Stimulated activated effector memory CD8-positive, alpha-beta T cell treated with anti-CD3 and anti-CD28 coated beads, Interleukin-12 subunit alpha, Interleukin-12 subunit beta, amount 100 ng/mL, for 72 hours (primary cell): Measurements from ENCODE around the gene TMEM31.
"Not testable (repeated sequence)": the region's sequence is repeated elsewhere in the genome, so short reads cannot be mapped to it uniquely, and the experiment has no call there.

Experiments
- ATAC-seq: fragments of 150-1000 bp; cut with Tn5 transposase; 2 replicates; pipeline ENCODE4 v1.10.0; 2021
- DNase-seq, 2 donors: peaks; one replicate each; pipeline ENCODE4 v3.0.0; 2021 to 2022; ENCODE audit warnings: low spot score in 2 of 2
- H3K27ac Mint-ChIP-seq: one replicate; pipeline ENCODE4 v1.8.0; 2022; ENCODE audit warnings: mild to moderate bottlenecking, mixed read lengths
- H3K36me3 Mint-ChIP-seq: one replicate; pipeline ENCODE4 v1.8.0; 2022; ENCODE audit warnings: mild to moderate bottlenecking, mixed read lengths
- H3K4me1 Mint-ChIP-seq: one replicate; pipeline ENCODE4 v1.8.0; 2022; ENCODE audit warnings: mixed read lengths
- H3K4me3 Mint-ChIP-seq: one replicate; pipeline ENCODE4 v1.8.0; 2022; ENCODE audit warnings: mild to moderate bottlenecking, mixed read lengths
- H3K9me3 Mint-ChIP-seq: one replicate; pipeline ENCODE4 v1.8.0; 2022; ENCODE audit warnings: mixed read lengths

The TMEM31 gene

DNA sequence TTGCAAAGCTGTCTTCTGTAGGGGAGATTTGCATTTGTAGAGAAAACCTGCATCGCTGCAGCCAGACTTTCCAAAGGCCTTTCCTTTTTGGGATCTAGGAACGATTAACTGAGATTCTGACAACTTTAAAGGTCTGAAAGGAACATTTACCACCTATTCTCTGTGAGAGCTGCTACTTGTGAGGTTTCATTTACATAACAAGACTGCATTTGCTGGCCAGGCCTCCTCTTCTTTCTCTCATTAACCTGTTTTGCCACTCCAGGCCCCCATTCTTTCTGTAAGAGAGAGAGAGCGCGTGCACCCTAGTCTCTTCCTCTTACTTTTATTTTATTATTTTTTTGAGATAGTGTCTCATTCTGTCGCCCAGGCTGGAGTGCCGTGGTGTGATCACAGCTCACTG is 31.6 kb downstream of the TMEM31 start:
- Mint-ChIP-seq H3K36me3 (no peaks in the 10 kb centered on the region), H3K27ac (no peak overlapping the region), H3K4me1 (no peaks in the 10 kb centered on the region), H3K9me3 (no peaks in the 10 kb centered on the region), H3K4me3 (no peak overlapping the region)
- DNase-seq (no peak), ATAC-seq (no peak)

DNA sequence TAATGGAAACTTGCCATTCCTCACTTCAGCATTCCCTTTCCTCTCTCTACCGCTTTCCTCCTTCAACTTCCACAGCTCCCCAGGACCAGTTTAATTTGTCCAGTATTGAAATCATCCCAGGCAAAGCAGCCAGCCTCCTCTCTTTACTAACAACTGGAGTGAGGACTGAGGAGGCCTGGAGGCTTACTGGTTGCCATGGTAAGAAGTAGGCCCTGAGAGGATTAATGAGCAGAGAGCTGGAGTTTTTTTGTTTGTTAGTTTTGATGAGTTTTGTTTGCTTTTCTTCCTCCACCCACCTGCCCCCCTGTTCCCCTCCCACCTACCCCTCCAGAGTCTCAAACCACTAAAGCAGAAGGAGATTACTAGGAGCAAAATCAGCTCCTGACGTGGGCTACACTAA is 36.5 kb downstream of the TMEM31 start:
- no peak for ATAC-seq
- H3K36me3 Mint-ChIP-seq = no peaks in the 10 kb centered on the region
- H3K9me3 Mint-ChIP-seq = no peaks in the 10 kb centered on the region
- no peak for DNase-seq
- no peak overlapping the region for H3K4me3 Mint-ChIP-seq
- H3K27ac Mint-ChIP-seq = no peak overlapping the region
- no peaks in the 10 kb centered on the region for H3K4me1 Mint-ChIP-seq

DNA sequence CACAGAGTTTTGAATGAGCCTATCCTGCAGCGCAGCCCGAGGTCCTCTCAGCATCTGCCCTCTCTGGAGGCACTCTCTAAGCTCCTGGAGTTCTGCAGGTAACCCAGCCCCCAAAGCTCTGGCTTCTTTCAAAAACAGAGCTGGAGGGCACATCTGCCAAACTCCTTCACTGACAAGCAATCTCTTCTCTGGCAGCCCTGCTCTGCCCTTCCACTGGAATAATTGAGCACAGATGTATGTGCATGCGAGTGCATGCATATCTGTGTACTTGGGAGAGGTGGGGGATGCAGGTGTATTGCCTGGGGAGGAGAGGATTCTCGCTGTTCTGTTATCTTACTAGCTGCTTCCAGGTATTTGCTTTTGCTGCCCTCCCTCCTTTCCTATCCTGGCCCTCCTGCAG is 43.7 kb downstream of the TMEM31 start:
- Mint-ChIP-seq H3K9me3 (no peaks in the 10 kb centered on the region), H3K36me3 (no peaks in the 10 kb centered on the region), H3K4me1 (no peaks in the 10 kb centered on the region), H3K27ac (no peak overlapping the region), H3K4me3 (no peak overlapping the region)
- DNase-seq (no peak), ATAC-seq (no peak)

DNA sequence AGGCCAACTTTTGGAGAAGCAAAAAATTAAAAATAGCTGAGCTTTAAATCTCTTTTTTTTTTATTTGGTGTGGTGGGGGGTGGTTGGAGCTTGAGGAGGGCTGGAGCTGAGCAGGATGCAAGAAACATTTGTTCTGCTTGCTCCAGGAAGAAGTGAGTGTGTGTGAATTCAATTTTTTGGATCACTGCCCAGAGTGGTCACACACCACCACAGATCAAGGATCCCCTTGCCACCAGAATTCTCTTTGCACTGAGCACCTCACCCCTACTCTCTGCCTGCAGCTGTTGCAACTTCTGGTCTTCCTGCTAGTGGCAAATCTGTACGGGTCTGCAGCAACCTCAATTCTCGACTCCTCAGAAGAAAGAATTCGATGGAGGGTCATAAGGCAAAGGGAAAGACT is 46.0 kb downstream of the TMEM31 start:
- ATAC-seq (no peak), DNase-seq (no peak)
- Mint-ChIP-seq H3K9me3 (no peaks in the 10 kb centered on the region), H3K4me1 (no peaks in the 10 kb centered on the region), H3K27ac (no peak overlapping the region), H3K4me3 (no peak overlapping the region), H3K36me3 (no peaks in the 10 kb centered on the region)

DNA sequence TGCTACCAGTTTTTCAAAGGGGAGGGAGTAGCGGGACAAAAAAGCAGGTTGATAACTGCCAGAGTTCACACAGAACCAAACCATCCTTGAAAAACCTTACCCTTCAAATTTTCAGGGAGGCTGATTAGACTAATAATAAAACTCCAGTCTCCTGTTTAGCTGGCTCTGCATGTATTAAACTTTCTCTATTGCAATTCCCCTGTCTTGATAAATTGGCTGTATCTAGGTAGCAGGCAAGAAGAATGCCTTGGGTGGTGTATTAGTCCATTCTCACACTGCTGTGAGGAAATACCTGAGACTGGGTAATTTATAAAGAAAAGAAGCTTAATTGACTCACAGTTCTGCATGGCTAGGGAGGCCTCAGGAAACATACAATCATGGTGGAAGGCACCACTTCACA is 47.8 kb downstream of the TMEM31 start:
- Mint-ChIP-seq H3K27ac (no peak overlapping the region), H3K4me1 (no peaks in the 10 kb centered on the region), H3K36me3 (no peaks in the 10 kb centered on the region), H3K4me3 (no peak overlapping the region), H3K9me3 (no peaks in the 10 kb centered on the region)
- ATAC-seq = no peak
- DNase-seq = no peak

DNA sequence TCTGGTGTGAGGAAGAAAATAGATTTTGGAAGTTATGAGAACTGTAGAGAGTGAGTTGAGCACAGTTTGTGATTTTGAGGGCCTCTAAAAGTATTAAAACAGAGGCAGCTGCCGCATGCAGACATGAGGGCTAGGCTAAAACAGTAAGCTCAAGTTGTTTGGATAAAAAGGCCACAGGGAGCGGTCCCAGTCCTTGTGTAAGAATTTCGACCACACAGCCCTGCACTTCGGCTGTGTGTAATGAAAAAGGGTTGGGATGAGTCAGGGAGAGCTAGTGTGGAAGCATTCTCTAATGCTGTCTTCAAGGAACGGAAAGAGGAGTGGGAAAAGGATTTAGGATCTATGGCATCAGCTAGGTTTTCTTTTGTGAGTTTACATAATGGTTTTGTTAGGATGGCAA is 52.8 kb downstream of the TMEM31 start:
- H3K27ac Mint-ChIP-seq = not testable (repeated sequence)

More for the DNA sequence above, 52.8 kb downstream of the TMEM31 start:
- not testable (repeated sequence) for H3K9me3 Mint-ChIP-seq, H3K36me3 Mint-ChIP-seq, ATAC-seq, H3K4me3 Mint-ChIP-seq, H3K4me1 Mint-ChIP-seq, DNase-seq
